ENCODE results near the gene RBP4. TPM values are rescaled to one million over a fixed set of nuclear protein-coding genes. Genes with fewer than 3 reads are reported as not detected.

RBP4 gene
- polyA plus RNA-seq (2014; cell fraction: cytosol; rRNA removed), result not detected in 2 replicates
- polyA plus RNA-seq (2014; cell fraction: nucleus; rRNA removed), result 0.61 TPM in 1 of 2 replicates, not detected in the other

DNA sequence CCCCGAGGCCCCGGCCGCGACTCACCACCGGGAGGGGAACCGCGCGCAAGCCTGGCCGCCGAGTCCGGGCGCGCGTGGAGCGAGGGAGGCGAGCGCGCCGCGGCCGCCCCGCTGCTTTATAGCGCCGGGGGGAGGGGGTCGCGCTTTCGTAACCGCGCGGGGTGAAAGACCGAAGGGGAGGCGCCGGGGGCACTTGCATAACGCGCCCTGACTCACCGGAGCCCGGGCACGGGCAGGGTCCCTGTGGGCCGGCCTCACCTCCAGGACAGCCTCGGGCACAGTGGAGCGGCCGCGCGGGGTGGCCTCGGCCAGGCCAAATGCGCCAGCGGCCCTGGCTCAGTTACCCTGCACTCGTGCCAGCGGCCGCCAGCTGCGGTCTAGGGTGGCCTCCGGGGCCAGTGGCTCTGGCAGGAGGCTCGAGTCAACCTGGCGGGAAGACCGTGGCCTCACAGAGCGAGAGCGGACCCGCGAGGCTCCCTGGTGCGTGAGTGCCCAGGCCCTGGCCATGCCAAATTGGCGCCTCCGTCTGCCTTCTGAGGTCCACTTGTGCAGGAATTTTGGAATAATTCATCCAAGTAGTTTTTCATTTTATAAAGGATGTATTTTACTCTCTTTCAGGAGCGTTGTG, at the start of gene RBP4:
Gene RBP4 (minus strand): TSS at position 90 of the 628 bp plus-strand sequence. CDS start 207 bp downstream, outside the sequence.
- DNase-seq (ENCODE audit: low spot score), result no peak

DNA sequence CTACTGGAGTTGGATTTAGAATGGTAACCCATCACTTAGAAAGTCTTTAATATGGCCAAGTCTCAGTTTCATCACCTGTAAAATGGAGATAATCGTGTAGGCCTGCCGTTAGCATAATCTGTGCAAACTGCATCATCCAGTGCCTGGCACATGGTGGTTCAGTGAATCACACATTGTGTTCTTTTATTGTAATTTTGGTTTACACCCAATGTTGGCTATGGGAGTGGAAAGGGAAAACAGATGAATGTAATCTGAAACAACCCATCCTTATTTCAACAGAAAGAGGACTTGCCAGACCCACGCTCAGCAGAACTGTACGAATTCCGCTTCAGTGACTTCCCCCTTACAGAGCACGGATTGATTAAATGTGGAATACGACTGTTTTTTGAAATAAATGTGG, 38.8 kb upstream of the RBP4 start:
- DNase-seq (ENCODE audit: low spot score), result no peak

DNA sequence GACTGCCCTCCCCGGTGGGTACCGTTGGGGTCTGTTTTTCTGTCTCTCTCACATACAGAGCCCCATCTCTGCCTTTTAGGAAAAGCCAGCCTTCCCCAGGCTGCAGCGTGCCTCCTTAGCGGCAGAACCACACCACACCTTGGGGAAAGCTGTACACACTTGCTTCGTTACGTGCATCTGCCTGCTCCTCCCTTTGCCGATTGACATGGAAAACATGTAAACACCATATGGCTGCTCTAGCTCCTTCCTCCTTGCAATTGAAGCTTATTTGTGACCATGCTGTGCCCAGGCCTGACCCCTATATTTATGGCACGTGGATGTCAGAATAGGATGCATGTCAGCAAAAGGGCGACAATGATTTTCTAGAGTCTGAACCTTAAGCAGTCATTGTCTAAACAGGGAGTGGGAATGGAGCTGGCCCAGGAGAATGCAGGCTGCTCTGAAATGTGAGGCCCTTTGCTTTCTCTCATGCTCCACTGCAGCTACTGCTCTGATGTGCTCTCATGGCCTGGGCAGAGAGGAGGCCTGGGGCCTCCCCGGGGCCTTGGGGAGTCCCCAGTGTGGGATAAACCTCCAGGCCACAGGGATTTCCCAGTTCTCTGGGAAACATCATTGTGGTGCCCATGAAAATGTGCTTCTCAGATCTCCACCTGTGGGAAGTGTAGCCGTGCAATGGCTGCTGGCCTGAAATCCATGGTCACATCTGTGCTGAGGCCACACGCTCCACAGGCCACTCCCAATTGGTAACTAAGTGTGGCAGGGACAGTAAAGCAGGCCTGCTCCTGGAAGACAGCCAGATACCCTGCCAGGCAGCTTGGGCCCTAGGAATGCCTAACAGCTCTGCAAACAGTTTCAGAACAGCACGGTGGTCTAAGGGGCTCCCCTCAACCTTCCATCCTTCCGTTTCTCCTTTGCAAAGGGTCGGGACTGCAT, 29.9 kb upstream of the RBP4 start:
- no peak for DNase-seq (ENCODE audit: low spot score)

DNA sequence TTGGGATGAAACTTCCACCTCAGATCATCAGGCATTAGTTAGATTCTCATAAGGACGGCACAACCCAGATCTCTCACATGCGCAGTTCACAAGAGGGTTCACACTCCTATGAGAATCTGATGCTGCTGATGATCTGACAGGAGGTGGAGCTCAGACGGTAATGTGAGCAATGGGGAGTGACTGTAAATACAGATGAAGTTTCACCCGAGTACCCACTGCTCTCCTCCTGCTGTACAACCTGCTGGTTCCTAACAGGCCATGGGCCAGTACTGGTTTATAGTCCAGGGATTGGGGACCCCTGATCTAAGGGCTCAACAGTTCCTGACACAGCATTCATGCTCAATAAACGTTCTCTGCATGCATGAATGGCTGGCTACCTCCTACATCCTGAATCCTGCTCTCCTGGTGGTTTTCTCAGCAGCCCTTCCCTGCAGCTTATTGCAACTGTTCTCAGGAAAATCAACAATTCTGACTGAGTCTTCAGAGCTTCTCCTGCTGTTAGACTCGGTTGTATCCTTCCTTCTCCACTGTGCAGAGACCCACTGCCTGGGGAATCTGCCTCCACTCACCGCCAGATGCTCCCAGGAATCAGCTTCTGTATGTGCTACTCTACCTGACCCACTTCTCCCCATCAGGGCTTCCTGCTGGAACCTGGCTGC, 28.7 kb upstream of the RBP4 start:
- no peak for DNase-seq (ENCODE audit: low spot score)

DNA sequence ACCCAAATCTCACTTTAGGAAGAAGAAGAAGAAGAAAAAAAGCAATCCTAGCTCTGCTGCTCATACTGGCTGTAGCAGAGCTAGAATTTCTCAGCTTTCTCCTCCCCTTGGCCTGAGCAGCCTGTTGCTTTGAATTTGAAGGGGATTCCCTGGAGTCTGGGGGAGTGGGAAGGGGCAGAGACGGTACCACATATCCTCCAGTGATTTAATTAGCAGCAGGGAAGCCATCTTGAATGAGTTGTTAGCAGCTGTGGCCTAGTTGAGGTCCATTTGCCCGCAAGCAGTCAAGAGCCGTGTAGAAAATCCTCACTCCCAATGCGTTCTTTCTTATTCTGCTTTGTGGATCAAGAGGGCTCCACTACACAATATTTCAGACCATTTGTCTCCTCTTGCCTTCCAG, 27.8 kb upstream of the RBP4 start:
- DNase-seq (ENCODE audit: low spot score), result no peak

DNA sequence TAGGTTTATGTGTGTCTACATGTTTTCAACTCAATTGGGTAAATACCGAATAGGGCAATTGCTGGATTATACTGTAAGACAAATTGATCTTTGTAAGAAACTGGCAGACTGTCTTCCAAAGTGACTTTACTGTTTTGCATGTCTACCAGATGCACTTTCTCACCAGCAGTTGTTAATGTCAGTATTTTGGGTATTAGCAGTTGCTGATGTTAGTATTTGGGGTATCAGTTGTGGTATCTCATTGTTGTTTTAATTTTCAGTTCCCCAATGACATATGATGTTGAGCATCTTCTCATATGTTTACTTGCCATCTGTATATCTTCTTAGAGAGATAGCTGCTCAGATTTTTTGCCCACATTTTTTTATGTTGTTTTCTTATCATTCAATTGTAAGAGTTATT, 21.9 kb upstream of the RBP4 start:
- no peak for DNase-seq (ENCODE audit: low spot score)

DNA sequence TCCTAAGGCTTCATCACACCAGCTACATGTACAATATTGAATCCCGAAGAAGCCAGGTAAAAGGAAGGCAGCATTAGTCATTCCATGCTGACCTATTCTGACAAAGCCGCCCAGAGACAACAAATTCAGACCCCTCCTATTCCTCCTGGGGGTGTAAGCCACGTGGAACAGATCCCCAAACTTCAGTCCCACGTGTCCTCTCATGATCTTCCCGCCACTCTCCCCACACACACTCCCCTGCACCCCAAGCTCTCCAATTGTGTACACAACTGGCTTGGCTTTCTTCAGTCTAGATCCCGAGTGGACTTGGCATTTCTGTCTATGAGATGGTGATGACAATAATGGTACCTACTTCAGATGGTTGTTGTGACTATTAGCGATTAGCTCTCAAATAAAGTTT, 19.9 kb upstream of the RBP4 start:
- DNase-seq (ENCODE audit: low spot score), result no peak

DNA sequence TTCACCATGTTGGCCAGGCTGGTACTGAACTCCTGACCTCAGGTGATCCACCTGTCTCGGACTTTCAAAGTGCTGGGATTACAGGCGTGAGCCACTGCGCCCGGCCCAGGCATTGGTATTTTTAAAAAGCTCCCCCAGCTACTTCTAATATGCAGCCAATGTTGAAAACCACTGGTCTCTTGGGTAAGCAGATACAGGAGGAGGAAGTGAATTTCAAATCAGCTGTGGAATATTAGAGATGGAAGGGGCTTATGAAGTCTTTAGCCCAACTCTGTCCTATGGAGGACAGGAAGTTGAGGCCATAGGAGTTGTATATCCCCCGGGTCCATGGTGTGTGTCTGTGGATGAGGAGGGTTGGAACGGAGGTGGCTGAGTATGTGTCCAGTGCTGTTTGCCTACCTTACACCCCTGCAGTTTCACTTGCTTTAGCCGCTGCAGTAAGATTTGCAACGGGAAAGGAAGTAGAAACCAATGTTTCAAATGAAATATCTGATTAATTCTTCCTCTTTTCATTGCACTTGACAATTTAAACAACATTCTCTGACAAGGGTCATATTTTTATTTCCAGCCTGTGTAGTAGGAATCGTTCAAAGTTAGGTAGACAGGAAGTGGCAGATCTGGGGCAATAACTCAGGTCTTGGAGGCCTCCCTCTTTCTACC, 14.7 kb upstream of the RBP4 start:
- DNase-seq (ENCODE audit: low spot score), result no peak

DNA sequence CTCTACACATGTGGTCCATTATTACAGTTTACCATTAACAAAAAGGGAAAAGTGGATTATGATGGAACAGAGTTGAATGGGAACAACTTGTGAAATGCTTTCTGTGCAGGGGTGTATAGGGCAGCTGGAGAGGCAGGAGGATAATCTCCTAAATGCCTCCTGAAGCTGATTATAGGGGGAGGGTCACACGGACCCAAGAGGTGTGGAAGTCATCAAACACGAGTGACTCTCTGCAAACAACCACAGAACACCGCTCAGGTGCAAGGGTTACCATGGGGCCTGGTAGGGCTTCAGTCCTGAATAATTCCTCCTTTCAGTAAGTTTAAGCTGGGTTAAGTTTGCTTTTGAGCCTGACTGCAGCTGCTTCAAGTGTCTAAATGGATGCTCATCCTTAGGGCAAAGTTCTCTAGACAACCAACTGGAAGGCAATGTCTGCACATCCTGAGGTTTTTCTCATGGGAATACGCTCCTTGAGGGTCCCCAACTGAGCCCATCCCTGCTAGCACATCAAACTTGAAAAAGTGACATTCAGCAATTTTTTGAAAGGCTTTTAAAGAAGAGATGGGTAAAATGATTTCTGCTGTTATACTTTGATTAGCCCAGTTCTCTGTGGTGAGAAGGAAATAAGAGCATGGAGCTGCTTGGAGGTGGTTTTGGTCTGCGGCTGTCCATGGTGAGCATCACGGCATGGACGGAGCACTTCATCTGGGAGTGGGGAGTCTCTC, 13.2 kb upstream of the RBP4 start:
- no peak for DNase-seq (ENCODE audit: low spot score)

DNA sequence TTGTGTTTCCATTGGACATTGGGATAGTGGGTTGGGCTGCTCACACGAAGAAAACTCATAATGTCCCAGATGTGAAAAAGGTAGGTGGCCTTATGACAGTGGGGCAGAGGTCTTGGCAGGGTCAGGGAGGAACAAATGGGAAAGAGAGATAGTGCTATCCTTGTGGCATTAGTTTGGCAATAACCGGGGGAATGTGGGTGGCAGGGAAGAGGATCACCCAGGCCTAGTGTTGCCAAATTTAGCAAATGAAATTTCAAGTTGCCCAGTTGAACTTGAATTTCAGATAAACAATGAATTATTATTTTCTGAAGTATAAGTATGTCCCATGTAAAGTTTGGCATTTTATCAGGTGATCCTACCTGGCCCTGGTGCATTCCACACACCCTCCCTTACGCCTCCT, 12.1 kb upstream of the RBP4 start:
- DNase-seq (ENCODE audit: low spot score), result no peak

DNA sequence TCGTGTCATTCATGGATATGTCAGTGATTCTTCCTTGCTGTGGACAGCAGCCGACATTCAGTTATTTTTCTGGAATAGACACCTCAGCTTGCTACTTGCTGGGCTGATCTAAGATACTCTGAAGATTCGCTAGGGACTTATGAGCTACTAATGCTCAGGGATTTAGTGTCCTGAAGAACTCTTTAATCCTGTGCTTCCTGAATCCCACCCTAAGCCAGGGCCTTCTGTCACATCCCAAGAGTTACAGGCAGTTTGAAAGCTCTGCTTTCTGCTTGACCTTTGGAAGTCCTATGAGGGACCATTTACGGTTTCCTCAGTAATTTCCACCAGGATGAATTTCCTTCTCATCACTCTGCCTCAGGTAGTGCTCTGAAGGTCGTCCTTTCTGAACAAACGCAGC, 11.3 kb upstream of the RBP4 start, which contains the start of gene PDE6C:
Gene PDE6C (plus strand): TSS at position 227 of the 400 bp plus-strand sequence. CDS start 189 bp downstream, outside the sequence.
- no peak for DNase-seq (ENCODE audit: low spot score)

DNA sequence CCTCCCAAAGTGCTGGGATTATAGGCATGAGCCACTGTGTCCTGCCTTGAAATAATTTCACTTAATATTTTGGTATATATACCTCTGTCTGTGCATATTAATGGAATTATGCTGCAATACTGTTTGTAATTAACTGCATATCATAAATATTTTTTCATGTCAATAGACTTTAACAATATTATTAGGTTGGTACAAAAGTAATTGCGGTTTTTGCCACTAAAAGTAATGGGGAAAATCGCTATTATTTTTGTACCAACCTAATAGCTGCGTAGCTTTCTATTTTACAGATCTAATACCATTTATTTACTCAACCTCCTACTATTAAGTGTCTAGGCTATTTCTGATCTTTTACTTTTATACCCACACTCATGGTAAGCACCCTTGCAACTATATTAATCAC, 7.4 kb upstream of the RBP4 start:
- no peak for DNase-seq (ENCODE audit: low spot score)

DNA sequence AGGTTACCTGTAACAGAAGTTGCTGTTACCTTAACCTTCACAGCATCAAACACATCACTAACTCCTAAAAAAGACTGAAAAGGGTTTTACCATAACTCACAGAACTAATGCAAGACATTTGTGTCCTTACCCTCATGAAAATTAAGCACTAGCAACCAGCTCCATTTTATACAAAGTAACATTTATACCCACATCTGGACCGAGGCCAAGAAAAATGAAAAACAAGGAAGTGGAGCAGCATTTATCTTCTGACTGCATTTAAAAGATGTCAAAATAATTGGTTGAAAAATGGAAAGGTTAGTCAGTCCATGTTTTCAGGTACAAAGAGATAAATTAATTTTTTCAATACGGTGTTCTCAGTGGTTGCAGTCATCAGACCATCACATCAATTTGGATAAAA, 3.1 kb upstream of the RBP4 start:
- DNase-seq (ENCODE audit: low spot score), result no peak

DNA sequence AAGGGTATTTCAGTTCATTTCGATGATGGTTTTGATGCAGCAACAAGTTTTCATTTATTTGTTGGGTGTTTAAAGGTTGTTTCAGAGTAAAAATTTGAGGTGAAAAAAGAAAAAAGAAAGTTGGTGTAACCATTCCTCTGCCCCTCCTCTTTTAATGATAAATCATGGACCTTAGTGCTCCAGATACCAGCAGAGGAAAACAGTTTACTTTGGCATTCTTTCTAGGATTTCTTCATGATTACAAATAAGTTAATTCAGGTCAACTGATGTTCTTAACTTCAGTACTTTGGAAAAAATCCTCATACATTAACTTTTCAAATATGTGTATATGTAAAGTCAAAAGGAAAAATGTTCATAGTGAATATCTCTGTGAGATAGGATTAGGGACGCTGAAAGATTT, 2.0 kb upstream of the RBP4 start:
- DNase-seq (ENCODE audit: low spot score), result no peak

DNA sequence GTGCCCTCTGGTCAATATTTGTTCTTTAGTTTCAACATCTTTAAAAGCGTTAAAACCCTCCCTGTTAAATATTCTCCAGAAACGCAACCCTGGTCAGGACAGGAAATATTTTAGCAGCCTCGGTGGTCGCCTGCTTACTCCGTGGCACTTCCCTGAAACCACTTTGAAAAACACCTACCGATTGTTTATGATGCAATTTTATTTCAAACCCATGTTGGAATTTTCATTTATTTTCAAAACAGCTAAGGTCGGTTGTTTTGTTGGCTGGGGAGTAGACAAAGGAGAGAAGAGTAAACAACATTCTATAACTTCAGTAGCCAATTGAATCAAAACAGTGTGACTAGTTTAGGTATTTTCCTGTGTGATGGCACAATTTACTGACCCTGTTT, 733 bp upstream of the RBP4 start:
- no peak for DNase-seq (ENCODE audit: low spot score)

DNA sequence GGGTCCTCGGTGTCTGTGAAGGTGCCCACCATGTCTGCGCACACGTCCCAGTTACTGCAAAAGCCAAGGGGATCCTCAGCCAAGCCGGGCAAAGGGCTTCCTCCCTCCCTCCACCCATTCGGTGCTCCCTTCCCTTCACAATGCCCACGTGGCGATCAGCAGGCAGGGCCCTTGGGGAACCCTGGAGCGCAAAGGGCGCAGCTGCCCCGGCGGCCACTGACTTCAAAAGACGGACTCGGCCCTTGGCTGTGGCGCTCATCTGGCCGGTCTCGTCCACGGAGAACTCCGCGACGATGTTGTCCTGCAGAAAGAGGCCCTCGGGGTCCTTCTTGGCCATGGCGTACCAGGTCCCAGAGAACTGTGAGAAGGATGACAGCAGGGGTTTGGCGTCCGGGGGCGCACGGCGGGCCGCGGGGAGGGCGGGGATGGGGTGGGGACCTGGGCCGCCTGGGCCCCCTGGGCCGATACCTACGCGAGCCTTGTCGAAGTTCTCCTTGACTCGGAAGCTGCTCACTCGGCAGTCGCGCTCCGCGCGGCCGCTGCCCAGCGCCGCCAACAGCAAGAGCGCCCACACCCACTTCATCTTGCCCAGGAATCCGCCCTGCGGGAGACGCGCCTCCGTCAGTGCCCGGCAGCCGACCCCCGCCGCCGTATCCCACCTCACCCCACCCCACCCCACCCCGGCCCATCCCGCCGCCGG, 439 bp downstream of the RBP4 start:
- DNase-seq (ENCODE audit: low spot score), result no peak

DNA sequence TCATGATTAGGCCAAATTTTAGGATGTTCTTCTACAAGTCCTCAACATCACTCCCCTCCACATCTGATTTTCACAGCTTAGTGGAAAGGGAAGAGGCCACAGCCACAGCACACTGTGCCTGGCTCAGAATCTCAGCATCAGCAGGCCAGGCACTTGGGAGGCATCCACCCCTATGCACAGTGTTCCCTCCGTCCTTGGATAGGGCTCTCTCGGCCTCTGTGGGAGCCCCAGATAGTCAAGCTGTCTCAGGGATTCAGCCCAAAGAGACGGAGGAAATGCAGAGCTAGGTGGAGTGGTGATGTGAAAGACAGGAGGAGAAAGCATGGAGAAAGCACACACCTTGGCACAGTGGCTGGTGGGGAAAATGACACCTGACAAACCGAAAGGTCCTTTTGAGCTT, 1.3 kb downstream of the RBP4 start:
- DNase-seq (ENCODE audit: low spot score), result no peak

DNA sequence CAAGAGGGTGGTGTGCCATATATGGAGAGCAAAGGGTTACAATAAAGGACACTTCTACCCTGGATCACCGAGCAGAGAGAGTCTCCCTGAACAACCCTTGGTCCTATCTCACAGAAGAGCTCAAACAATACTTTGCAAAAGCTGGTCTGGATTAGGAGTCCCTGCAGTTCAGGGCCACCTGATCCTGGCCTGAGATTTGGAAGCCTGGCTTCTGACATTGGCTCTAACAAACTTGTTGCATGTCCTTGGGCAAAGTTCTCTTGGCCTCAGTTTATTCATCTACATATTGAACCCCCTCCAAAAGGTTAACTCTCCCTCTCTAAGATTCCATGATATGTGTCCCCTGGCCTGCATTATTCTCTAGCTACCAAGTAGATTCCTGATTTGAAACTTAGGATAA, 1.7 kb downstream of the RBP4 start:
- DNase-seq (ENCODE audit: low spot score), result no peak

DNA sequence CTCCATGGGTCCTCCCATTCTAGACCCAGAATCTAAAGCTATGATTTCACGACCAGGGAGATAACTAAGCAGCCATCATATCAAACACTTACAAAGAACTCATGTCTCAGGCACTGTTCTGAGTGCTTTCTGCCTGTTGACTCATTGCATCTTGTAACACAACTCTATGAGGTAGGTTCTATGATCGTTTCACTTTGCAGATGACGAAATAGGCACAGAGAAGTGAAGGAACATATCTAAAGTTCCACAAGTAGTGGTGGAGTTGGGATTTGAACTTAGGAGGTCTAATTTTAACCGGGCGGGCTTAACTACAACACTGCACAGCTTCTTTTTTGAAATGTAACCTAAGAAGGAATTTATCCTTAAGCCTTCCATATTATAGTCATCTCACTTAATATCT, 2.9 kb downstream of the RBP4 start:
- no peak for DNase-seq (ENCODE audit: low spot score)

DNA sequence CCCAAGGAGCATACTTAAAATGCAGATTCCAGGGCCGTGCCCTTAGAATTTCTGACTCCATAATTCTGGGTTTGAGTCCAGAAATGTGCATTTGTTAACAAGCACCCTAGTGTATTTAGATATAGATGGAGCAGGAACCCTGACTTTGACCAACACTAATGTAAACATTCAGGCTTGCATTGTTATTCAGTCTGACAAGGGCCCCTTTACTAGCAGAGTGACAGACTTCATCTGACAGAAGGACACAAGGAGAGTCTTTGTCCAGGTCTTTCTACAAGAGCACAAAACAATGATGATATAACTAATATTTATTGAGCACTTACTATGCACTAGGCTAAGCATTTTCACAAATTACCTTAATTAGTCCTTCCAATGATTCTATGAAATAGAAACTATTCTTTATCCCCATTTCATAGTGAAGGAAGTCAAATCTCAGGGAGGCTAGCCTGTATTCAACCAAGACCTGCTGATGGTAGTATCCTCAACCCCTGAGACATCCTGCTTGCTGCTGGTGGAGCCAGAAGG, 3.9 kb downstream of the RBP4 start:
- DNase-seq (ENCODE audit: low spot score), result no peak
